CD4-positive, alpha-beta memory T cell (primary cell): ENCODE measurements around the gene GNAS-AS1. TPM values are rescaled to one million over a fixed set of nuclear protein-coding genes. Genes with fewer than 3 reads are reported as not detected.

ENCODE experiments used
- CTCF ChIA-PET: fragments of 350-600 bp; sonication (Branson Sonifier 250); formaldehyde crosslinking; loops from one replicate; lab custom pipeline; 2021; ENCODE audit warnings: inconsistent platforms; ENCODE audit not compliant: partially characterized antibody; lab: Charles Lee
- POLR2A ChIA-PET: fragments of 350-600 bp; sonication (Branson Sonifier 250); formaldehyde crosslinking; loops from one replicate; lab custom pipeline; 2021; ENCODE audit not compliant: partially characterized antibody; lab: Charles Lee
- DNase-seq, 5 donors: peaks; one replicate each; pipeline versions ENCODE4 v3.0.0 to v3.0.0-alpha.2; 2020 to 2022; ENCODE audit warnings: mixed read lengths in 1 of 5
- H3K27ac ChIP-seq: one replicate; pipeline ENCODE4 v1.7.0; 2013; ENCODE audit warnings: low read depth, low read length
- H3K27me3 ChIP-seq: 2 replicates; pipeline ENCODE4 v1.7.0; 2013; ENCODE audit warnings: mild to moderate bottlenecking, low read length, moderate library complexity; ENCODE audit not compliant: insufficient read depth
- H3K36me3 ChIP-seq: 2 replicates; pipeline ENCODE4 v1.7.0; 2013; ENCODE audit warnings: mild to moderate bottlenecking, low read length, moderate library complexity; ENCODE audit not compliant: insufficient read depth
- H3K4me1 ChIP-seq: 2 replicates; pipeline ENCODE4 v1.7.0; 2013; ENCODE audit warnings: mild to moderate bottlenecking, low read length, moderate library complexity; ENCODE audit not compliant: insufficient read depth
- H3K4me3 ChIP-seq, 2 donors: one replicate each; pipeline ENCODE4 v1.7.0; 2013; ENCODE audit warnings: low read length in 2 of 2, mild to moderate bottlenecking in 1 of 2
- H3K9me3 ChIP-seq, 2 donors: one replicate each; pipeline ENCODE4 v1.7.0; 2013; ENCODE audit warnings: low read length in 2 of 2, control low read depth in 1 of 2; ENCODE audit not compliant: control insufficient read depth in 1 of 2
- H3K27ac Mint-ChIP-seq, 7 donors: one replicate each; pipeline ENCODE4 v1.8.0; 2020 to 2021; ENCODE audit warnings: mixed read lengths in 7 of 7, mild to moderate bottlenecking in 6 of 7, inconsistent platforms in 3 of 7, moderate library complexity in 3 of 7
- H3K27me3 Mint-ChIP-seq, 2 donors: one replicate each; pipeline ENCODE4 v1.8.0; 2020 to 2021; ENCODE audit warnings: mixed read lengths in 2 of 2
- H3K36me3 Mint-ChIP-seq, 2 donors: one replicate each; pipeline ENCODE4 v1.8.0; 2020 to 2021; ENCODE audit warnings: mixed read lengths in 2 of 2, inconsistent platforms in 1 of 2, mild to moderate bottlenecking in 1 of 2
- H3K4me1 Mint-ChIP-seq, 4 donors: one replicate each; pipeline ENCODE4 v1.8.0; 2020 to 2021; ENCODE audit warnings: mixed read lengths in 4 of 4, mild to moderate bottlenecking in 1 of 4
- H3K4me3 Mint-ChIP-seq, 8 donors: one replicate each; pipeline ENCODE4 v1.8.0; 2020 to 2021; ENCODE audit warnings: mixed read lengths in 8 of 8, mild to moderate bottlenecking in 7 of 8, moderate library complexity in 6 of 8, inconsistent platforms in 3 of 8
- H3K9me3 Mint-ChIP-seq, 8 donors: one replicate each; pipeline ENCODE4 v1.8.0; 2020 to 2021; ENCODE audit warnings: mixed read lengths in 8 of 8, mild to moderate bottlenecking in 5 of 8, inconsistent platforms in 3 of 8, moderate library complexity in 1 of 8
- intact Hi-C: fragments of 100-400 bp; cut with micrococcal nuclease; formaldehyde crosslinking; loops from one replicate; pipeline ENCODE4 v1.15.1; 2023
- polyA plus RNA-seq, 2 donors: library from polyadenylated mRNA; unstranded; fragments of 300-500 nt; fragmentation: Illumina TruSeq; gene quantifications; one replicate each; pipeline ENCODE4 v1.2.3, GENCODE V29; 2021
- total RNA-seq, 2 experiments: library from RNA; stranded (reverse); gene quantifications; one replicate each; pipeline ENCODE4 v1.2.3, GENCODE V29; 2021

GNAS-AS1 gene
- total and polyA plus RNA-seq, 4 experiments from 2014 or later = 0.94 to 1.1 TPM; not detected in 2

- H3K36me3 Mint-ChIP-seq = no peaks in the 10 kb centered on the region
- intact Hi-C loops = no loop called here
- CTCF ChIA-PET = no interaction called here
Observed at GRCh38 chr20:58875541-58876134, 24.9 kb upstream of the GNAS-AS1 start.

GRCh38 chr20:58875111-58875510 lies 24.4 kb upstream of the GNAS-AS1 start:
- Histone ChIP-seq H3K4me1 (peaks cover 13% of the 10 kb centered on the region), H3K4me3 (no peak overlapping the region), H3K9me3 (no peaks in the 10 kb centered on the region), H3K27ac (no peak overlapping the region), H3K36me3 (no peaks in the 10 kb centered on the region), H3K27me3 (no peaks in the 10 kb centered on the region)
- CTCF ChIA-PET = interaction anchor here (1.0 kb wide), 1 partner anchor 621 kb away, joined by 3 read pairs; no protein-coding TSS in a partner anchor
- no peak overlapping the region for H3K4me3 Mint-ChIP-seq
- POLR2A ChIA-PET = interaction anchor here (3.1 kb wide), 1 partner anchor 14 kb away, joined by 8 read pairs; no protein-coding TSS in a partner anchor
- no peaks in the 10 kb centered on the region for H3K27me3 Mint-ChIP-seq
- no peak overlapping the region for H3K27ac Mint-ChIP-seq
- H3K4me1 Mint-ChIP-seq = peaks cover 8 to 16% (median 14%) of the 10 kb centered on the region in 4 donors
- H3K9me3 Mint-ChIP-seq = no peaks in the 10 kb centered on the region
- no peak for DNase-seq
- intact Hi-C loops = no loop called here
- no peaks in the 10 kb centered on the region for H3K36me3 Mint-ChIP-seq

More at GRCh38 chr20:58875541-58876134, 24.9 kb upstream of the GNAS-AS1 start:
- no peaks in the 10 kb centered on the region for H3K9me3 Mint-ChIP-seq
- Histone ChIP-seq H3K4me1 (peaks cover 13% of the 10 kb centered on the region), H3K4me3 (no peak overlapping the region), H3K27me3 (no peaks in the 10 kb centered on the region), H3K27ac (no peak overlapping the region), H3K9me3 (no peaks in the 10 kb centered on the region), H3K36me3 (no peaks in the 10 kb centered on the region)
- POLR2A ChIA-PET = interaction anchor here (3.1 kb wide), 1 partner anchor 14 kb away, joined by 8 read pairs; no protein-coding TSS in a partner anchor
- H3K4me3 Mint-ChIP-seq = no peak overlapping the region
- H3K4me1 Mint-ChIP-seq = peaks cover 8 to 16% (median 13%) of the 10 kb centered on the region in 4 donors
- H3K27ac Mint-ChIP-seq = no peak overlapping the region
- no peaks in the 10 kb centered on the region for H3K27me3 Mint-ChIP-seq
- no peak for DNase-seq

DNA sequence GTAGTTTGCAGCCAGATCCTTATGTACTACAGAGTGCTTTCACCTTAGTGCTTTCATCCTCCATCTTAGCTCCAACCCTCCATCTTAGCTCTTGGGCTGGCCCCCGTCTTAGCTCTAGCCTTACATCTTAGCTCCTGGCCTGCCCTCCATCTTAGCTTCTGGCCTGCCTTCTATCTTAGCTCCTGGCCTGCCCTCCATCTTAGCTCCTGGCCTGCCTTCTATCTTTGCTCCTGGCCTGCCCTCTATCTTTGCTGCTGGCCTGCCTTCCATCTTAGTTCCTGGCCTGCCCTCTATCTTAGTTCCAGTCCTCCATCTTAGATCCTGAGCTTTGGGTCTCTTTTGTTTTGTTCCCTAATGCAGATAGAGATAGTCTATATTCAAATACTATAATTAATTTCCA lies 23.8 kb upstream of the GNAS-AS1 start:
- CTCF ChIA-PET = interaction anchor here (0.6 to 1.0 kb wide), 3 partner anchors 29 to 621 kb away, joined by 3 read pairs; no protein-coding TSS in a partner anchor
- H3K9me3 Mint-ChIP-seq = no peaks in the 10 kb centered on the region
- no peaks in the 10 kb centered on the region for H3K36me3 Mint-ChIP-seq

GRCh38 chr20:58871533-58872102 lies 20.9 kb upstream of the GNAS-AS1 start:
- Histone ChIP-seq H3K27me3 (no peaks in the 10 kb centered on the region), H3K27ac (no peak overlapping the region), H3K36me3 (no peaks in the 10 kb centered on the region), H3K9me3 (no peaks in the 10 kb centered on the region), H3K4me1 (no peaks in the 10 kb centered on the region), H3K4me3 (no peak overlapping the region)
- ChIA-PET POLR2A (interaction anchor here (1.2 kb wide), 1 partner anchor 17 kb away, joined by 3 read pairs; no protein-coding TSS in a partner anchor), CTCF (interaction anchor here (0.6 to 3.3 kb wide), 10 partner anchors 10 to 595 kb away, joined by 3 to 21 read pairs (median 5); partner anchors contain the start of gene TUBB1)
- no peak for DNase-seq
- H3K36me3 Mint-ChIP-seq = no peaks in the 10 kb centered on the region
- H3K4me3 Mint-ChIP-seq = no peak overlapping the region
- H3K27ac Mint-ChIP-seq = no peak overlapping the region
- peaks cover 0 to 1% (median 0%) of the 10 kb centered on the region in 8 donors for H3K9me3 Mint-ChIP-seq
- H3K27me3 Mint-ChIP-seq = no peaks in the 10 kb centered on the region
- intact Hi-C loops = loop anchor here (2.0 to 5.0 kb wide), 3 partner anchors 215 to 583 kb away; no protein-coding TSS in a partner anchor
- peaks cover 0 to 3% (median 0%) of the 10 kb centered on the region in 4 donors for H3K4me1 Mint-ChIP-seq

More for the DNA sequence above, 23.8 kb upstream of the GNAS-AS1 start:
- no peak for DNase-seq
- no peaks in the 10 kb centered on the region for H3K9me3 ChIP-seq
- no peaks in the 10 kb centered on the region for H3K27me3 ChIP-seq
- H3K4me1 ChIP-seq = peaks cover 13% of the 10 kb centered on the region
- H3K27ac Mint-ChIP-seq = no peak overlapping the region
- no peak overlapping the region for H3K4me3 ChIP-seq
- no peaks in the 10 kb centered on the region for H3K27me3 Mint-ChIP-seq
- no peak overlapping the region for H3K27ac ChIP-seq
- H3K4me3 Mint-ChIP-seq = no peak overlapping the region
- POLR2A ChIA-PET = interaction anchor here (3.1 kb wide), 1 partner anchor 15 kb away, joined by 8 read pairs; no protein-coding TSS in a partner anchor
- peaks cover 8 to 17% (median 14%) of the 10 kb centered on the region in 4 donors for H3K4me1 Mint-ChIP-seq
- H3K36me3 ChIP-seq = no peaks in the 10 kb centered on the region
- intact Hi-C loops = loop anchor here (5.0 kb wide), 1 partner anchor 333 kb away; no protein-coding TSS in a partner anchor

GRCh38 chr20:58870293-58871014 lies 19.8 kb upstream of the GNAS-AS1 start:
- POLR2A ChIA-PET = interaction anchor here (0.8 to 1.5 kb wide), 3 partner anchors 19 to 308 kb away, joined by 3 to 4 read pairs (median 3); partner anchors contain the start of gene ATP5F1E

GRCh38 chr20:58869662-58870227 lies 19.0 kb upstream of the GNAS-AS1 start:
- no peak overlapping the region for H3K27ac Mint-ChIP-seq
- no peaks in the 10 kb centered on the region for H3K36me3 ChIP-seq
- peaks cover 0 to 1% (median 0%) of the 10 kb centered on the region in 8 donors for H3K9me3 Mint-ChIP-seq
- H3K27ac ChIP-seq = no peak overlapping the region
- H3K9me3 ChIP-seq = no peaks in the 10 kb centered on the region
- H3K4me1 ChIP-seq = no peaks in the 10 kb centered on the region
- H3K27me3 Mint-ChIP-seq = no peaks in the 10 kb centered on the region
- no peak for DNase-seq
- H3K36me3 Mint-ChIP-seq = no peaks in the 10 kb centered on the region
- H3K4me1 Mint-ChIP-seq = peaks cover 0 to 3% (median 0%) of the 10 kb centered on the region in 4 donors
- intact Hi-C loops = loop anchor here (1.0 to 5.0 kb wide), 5 partner anchors 217 to 585 kb away; no protein-coding TSS in a partner anchor
- H3K4me3 Mint-ChIP-seq = no peak overlapping the region
- no peaks in the 10 kb centered on the region for H3K27me3 ChIP-seq
- CTCF ChIA-PET = interaction anchor here (0.7 to 3.3 kb wide), 19 partner anchors 9 to 1077 kb away, joined by 3 to 21 read pairs (median 4); partner anchors contain the start of gene TUBB1
- H3K4me3 ChIP-seq = no peak overlapping the region
- POLR2A ChIA-PET = interaction anchor here (0.8 to 1.5 kb wide), 2 partner anchors 162 to 309 kb away, joined by 3 to 4 read pairs; partner anchors contain the start of gene ATP5F1E

More at GRCh38 chr20:58870293-58871014, 19.8 kb upstream of the GNAS-AS1 start:
- DNase-seq = peak in 4 of 5 donors; percentile 42 to 60 (median 48)
- peaks cover 0 to 1% (median 0%) of the 10 kb centered on the region in 8 donors for H3K9me3 Mint-ChIP-seq
- intact Hi-C loops = loop anchor here (1.0 to 5.0 kb wide), 5 partner anchors 216 to 584 kb away; no protein-coding TSS in a partner anchor
- no peaks in the 10 kb centered on the region for H3K27me3 Mint-ChIP-seq
- no peaks in the 10 kb centered on the region for H3K36me3 Mint-ChIP-seq
- H3K4me3 ChIP-seq = no peak overlapping the region
- no peaks in the 10 kb centered on the region for H3K9me3 ChIP-seq
- CTCF ChIA-PET = interaction anchor here (0.6 to 3.3 kb wide), 23 partner anchors 8 to 1076 kb away, joined by 3 to 21 read pairs (median 4); partner anchors contain the start of gene TUBB1
- no peaks in the 10 kb centered on the region for H3K27me3 ChIP-seq
- peaks cover 0 to 3% (median 0%) of the 10 kb centered on the region in 4 donors for H3K4me1 Mint-ChIP-seq
- H3K27ac ChIP-seq = no peak overlapping the region
- H3K36me3 ChIP-seq = no peaks in the 10 kb centered on the region
- peak overlapping the region in 1 of 8 donors; percentile 32 for H3K4me3 Mint-ChIP-seq
- no peaks in the 10 kb centered on the region for H3K4me1 ChIP-seq
- H3K27ac Mint-ChIP-seq = peak overlapping the region in 1 of 7 donors; percentile 57
